Muscle layer of colon (tissue), 2 donors: ENCODE measurements around the gene ZNF593OS.

Experiments used
- H3K27ac ChIP-seq: one replicate; pipeline ENCODE4 v1.7.0; 2013; ENCODE audit warnings: low read depth, mild to moderate bottlenecking, low read length, moderate library complexity
- H3K27me3 ChIP-seq, 2 donors: one replicate each; pipeline ENCODE4 v1.7.0; 2013; ENCODE audit warnings: low read length in 2 of 2, mild to moderate bottlenecking in 2 of 2; ENCODE audit not compliant: insufficient read depth in 2 of 2, control insufficient read depth in 1 of 2
- H3K36me3 ChIP-seq: one replicate; pipeline ENCODE4 v1.7.0; 2013; ENCODE audit warnings: mild to moderate bottlenecking, low read length; ENCODE audit not compliant: insufficient read depth
- H3K4me1 ChIP-seq: one replicate; pipeline ENCODE4 v1.7.0; 2013; ENCODE audit warnings: mild to moderate bottlenecking, low read length; ENCODE audit not compliant: insufficient read depth
- H3K4me3 ChIP-seq, 2 donors: one replicate each; pipeline ENCODE4 v1.7.0; 2013; ENCODE audit warnings: low read length in 2 of 2, low read depth in 1 of 2, mild to moderate bottlenecking in 1 of 2, moderate library complexity in 1 of 2
- H3K9ac ChIP-seq: one replicate; pipeline ENCODE4 v1.7.0; 2013; ENCODE audit warnings: low read length
- H3K9me3 ChIP-seq: one replicate; pipeline ENCODE4 v1.7.0; 2013; ENCODE audit warnings: mild to moderate bottlenecking, low read length
- donor health status: abdominal sarcoma.
- donor health status: Adenocarcinoma of cecum.

The ZNF593OS gene

DNA sequence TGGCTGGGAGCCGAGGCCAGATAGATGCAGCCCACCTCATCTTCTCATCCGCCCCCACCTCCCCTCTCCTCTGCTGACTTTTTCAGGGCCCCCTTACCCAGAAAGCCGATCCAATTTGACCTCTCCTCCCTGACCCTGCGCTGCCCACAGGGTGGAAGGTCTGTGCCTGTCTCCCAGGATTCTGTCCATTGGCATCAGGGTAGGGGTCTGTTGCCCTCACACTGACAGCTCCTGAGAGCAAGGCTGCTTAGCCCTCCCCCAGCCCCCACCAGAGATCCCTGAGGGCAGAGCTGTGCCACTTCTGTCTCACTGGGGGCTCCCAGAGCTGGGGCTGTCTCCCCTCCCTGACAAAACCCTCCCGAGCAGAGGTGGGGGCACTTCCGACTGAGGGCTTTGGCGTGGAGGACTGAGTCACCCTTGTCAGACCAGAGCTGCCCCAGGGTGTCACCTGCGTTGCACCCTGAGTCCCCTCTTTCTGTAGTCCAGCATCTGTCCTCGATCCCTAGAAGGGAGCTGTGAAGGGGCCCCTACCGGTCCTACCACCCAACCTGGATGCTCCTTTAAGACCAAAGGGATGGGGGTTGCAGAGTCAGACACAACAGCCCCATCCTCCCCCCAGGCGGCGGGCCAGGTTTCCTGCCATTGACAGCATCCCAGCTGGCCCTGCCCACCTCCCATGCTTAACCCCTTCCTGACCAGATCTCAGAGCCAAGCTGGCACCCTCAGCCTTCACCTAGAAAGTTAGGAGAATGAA lies 15.2 kb downstream of the ZNF593OS start:
- no peak overlapping the region for H3K27ac ChIP-seq
- no peak overlapping the region for H3K4me3 ChIP-seq
- H3K9me3 ChIP-seq, result no peaks in the 10 kb centered on the region
- H3K27me3 ChIP-seq, result peaks cover 5 to 29% of the 10 kb centered on the region in 2 donors
- H3K36me3 ChIP-seq, result no peaks in the 10 kb centered on the region
- H3K4me1 ChIP-seq, result peaks cover 5% of the 10 kb centered on the region
- H3K9ac ChIP-seq, result no peak overlapping the region

DNA sequence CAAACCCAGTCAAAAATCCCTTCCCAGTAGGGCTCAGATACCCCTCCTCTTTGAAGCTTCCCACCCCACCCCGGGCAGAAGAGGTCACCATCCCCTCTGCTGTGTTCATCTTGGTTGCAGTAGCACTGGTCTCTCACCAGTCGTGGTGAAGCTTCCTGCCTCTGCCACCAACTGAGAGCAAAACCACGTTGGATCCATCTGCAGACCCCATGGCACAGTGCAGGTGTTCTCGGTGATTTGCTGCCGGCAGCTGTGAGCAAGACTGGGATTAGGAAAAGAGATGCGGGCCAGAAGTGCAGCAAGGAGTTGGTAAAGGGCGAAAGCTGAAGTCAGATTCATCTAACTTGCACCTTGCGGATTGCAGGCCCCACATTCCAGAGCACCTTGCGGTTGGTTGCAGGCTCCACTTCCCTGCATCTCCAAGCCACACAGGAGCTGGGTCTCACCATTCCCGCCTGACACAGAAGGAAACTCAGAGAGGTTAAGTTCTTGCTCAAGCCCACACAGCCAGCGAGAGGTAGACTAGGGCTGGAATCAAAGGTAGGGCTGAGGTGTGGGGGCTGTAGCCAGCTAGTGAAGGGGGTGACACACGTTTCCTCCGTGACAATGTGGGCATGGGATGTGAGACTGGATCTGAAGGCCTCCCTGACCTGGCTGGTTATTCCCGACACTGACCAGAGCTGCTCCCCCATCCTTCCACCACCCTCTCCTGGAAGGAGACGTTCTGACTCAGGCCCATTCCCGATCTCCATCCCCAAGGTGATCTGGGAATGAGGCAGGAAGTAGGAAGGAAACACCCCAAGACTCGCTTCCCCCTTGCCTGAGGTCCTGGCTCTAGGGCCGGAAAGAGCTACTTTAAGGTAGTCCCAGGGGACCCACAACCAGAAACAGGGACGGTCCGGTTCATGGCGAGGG lies 16.0 kb downstream of the ZNF593OS start:
- H3K9ac ChIP-seq, result no peak overlapping the region
- H3K4me3 ChIP-seq, result no peak overlapping the region

DNA sequence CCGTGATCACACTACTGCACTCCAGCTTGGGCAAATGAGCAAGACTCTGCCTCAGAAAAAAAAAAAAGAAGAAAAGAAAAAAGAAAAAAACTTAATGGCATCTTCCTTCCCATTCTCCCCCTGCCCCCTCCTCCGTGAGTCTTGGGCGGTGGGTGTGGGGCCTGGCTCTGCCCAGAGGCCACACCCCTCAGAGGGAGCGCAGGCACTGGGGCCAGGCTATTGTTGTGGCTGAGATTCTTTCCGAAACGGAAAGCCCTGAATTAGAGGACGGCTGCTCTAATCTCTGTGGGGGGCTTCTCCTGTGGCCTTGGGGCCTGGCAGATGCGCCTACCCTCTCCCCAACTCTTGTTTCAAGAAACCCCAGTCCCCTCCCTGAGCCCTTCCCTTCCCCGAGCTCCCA lies 16.9 kb downstream of the ZNF593OS start:
- H3K27me3 ChIP-seq, result peaks cover 5 to 23% of the 10 kb centered on the region in 2 donors
- no peak overlapping the region for H3K4me3 ChIP-seq
- H3K9ac ChIP-seq, result no peak overlapping the region
- no peaks in the 10 kb centered on the region for H3K9me3 ChIP-seq
- H3K36me3 ChIP-seq, result no peaks in the 10 kb centered on the region
- no peaks in the 10 kb centered on the region for H3K4me1 ChIP-seq
- no peak overlapping the region for H3K27ac ChIP-seq

More for the DNA sequence above, 16.0 kb downstream of the ZNF593OS start:
- H3K27me3 ChIP-seq, result peaks cover 5 to 23% of the 10 kb centered on the region in 2 donors
- no peaks in the 10 kb centered on the region for H3K36me3 ChIP-seq
- H3K4me1 ChIP-seq, result no peaks in the 10 kb centered on the region
- no peaks in the 10 kb centered on the region for H3K9me3 ChIP-seq
- H3K27ac ChIP-seq, result no peak overlapping the region

DNA sequence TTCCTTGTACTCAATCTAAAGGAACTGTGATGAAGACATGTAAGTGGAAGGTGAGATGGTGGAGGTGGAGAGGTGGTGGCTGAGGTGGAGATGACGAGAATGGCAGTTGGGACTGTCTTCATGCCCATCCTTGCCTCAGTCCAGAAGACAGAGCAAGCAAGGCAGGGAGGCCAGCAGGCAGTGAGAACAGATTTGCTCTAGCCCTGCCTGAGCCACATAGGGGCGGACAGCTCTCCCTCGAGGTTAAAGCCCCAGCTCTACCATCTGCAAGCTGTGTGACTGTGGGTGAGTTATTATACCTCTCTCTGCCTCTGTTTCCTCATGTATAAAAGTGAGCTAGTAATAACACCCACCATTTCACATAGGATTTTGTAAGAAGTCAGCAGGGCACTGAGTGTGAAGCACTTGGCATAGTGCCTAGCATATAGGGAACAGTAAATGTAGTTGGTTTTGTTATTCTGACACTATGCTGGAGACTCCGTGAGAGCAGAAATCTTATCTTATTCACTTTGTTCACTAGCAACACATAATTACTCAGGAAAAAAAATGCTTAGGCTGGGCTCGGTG lies 17.6 kb downstream of the ZNF593OS start:
- no peaks in the 10 kb centered on the region for H3K9me3 ChIP-seq
- no peak overlapping the region for H3K4me3 ChIP-seq
- H3K27me3 ChIP-seq, result peaks cover 5 to 19% of the 10 kb centered on the region in 2 donors
- H3K36me3 ChIP-seq, result no peaks in the 10 kb centered on the region
- H3K4me1 ChIP-seq, result no peaks in the 10 kb centered on the region
- no peak overlapping the region for H3K27ac ChIP-seq
- no peak overlapping the region for H3K9ac ChIP-seq

DNA sequence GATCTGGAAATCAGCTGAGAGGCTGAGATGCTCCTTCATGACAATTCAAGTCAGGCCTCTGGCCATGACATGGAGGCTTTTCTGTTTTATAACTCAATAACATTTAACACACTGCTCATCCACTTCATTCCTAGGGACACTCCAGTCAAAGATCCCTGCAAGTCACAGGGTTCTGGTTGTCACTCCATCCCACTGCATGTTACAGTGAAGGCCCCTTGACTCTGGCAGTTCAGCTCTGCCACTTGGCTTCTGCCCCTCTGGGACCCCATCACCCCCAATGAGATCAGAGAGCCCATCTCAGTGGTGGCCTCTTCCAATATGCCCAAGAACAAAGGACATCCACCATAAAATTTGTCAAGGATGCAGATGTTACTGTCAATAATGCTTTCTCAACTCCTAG lies 22.7 kb downstream of the ZNF593OS start:
- H3K36me3 ChIP-seq, result no peaks in the 10 kb centered on the region
- H3K4me1 ChIP-seq, result no peaks in the 10 kb centered on the region
- H3K9me3 ChIP-seq, result no peaks in the 10 kb centered on the region
- no peaks in the 10 kb centered on the region for H3K27me3 ChIP-seq
- H3K27ac ChIP-seq, result no peak overlapping the region
- no peak overlapping the region for H3K9ac ChIP-seq
- no peak overlapping the region for H3K4me3 ChIP-seq

- Histone ChIP-seq H3K27ac (no peak overlapping the region), H3K27me3 (no peaks in the 10 kb centered on the region), H3K4me1 (no peaks in the 10 kb centered on the region), H3K36me3 (no peaks in the 10 kb centered on the region), H3K9ac (no peak overlapping the region), H3K9me3 (no peaks in the 10 kb centered on the region), H3K4me3 (no peak overlapping the region)
Measured at GRCh38 chr1:26145960-26146294, 25.7 kb downstream of the ZNF593OS start.

- H3K27ac ChIP-seq, result no peak overlapping the region
Measured at GRCh38 chr1:26145041-26145959, 26.3 kb downstream of the ZNF593OS start.

DNA sequence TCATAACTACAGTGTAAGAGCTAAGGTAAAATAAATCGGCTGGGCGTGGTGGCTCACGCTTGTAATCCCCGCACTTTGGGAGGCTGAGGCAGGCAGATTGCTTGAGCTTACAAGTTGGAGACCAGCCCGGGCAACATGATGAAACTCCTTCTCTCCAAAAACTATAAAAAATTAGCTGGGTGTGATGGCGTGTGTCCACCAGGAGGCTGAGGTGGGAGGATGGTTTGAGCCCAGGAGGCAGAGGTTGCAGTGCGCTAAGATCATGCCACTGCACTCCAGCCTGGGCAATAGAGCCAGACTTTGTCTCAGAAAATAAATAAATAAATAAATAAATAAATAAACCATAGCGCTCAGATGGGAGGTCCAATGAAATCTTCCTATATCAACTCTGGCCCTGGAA lies 29.5 kb downstream of the ZNF593OS start:
- H3K4me1 ChIP-seq, result no peaks in the 10 kb centered on the region
- H3K9me3 ChIP-seq, result no peaks in the 10 kb centered on the region
- no peak overlapping the region for H3K4me3 ChIP-seq
- H3K27me3 ChIP-seq, result no peaks in the 10 kb centered on the region
- H3K27ac ChIP-seq, result no peak overlapping the region
- no peak overlapping the region for H3K9ac ChIP-seq
- no peaks in the 10 kb centered on the region for H3K36me3 ChIP-seq

More at GRCh38 chr1:26145041-26145959, 26.3 kb downstream of the ZNF593OS start:
- Histone ChIP-seq H3K9ac (no peak overlapping the region), H3K9me3 (no peaks in the 10 kb centered on the region), H3K36me3 (no peaks in the 10 kb centered on the region), H3K4me1 (no peaks in the 10 kb centered on the region), H3K27me3 (no peaks in the 10 kb centered on the region), H3K4me3 (no peak overlapping the region)

DNA sequence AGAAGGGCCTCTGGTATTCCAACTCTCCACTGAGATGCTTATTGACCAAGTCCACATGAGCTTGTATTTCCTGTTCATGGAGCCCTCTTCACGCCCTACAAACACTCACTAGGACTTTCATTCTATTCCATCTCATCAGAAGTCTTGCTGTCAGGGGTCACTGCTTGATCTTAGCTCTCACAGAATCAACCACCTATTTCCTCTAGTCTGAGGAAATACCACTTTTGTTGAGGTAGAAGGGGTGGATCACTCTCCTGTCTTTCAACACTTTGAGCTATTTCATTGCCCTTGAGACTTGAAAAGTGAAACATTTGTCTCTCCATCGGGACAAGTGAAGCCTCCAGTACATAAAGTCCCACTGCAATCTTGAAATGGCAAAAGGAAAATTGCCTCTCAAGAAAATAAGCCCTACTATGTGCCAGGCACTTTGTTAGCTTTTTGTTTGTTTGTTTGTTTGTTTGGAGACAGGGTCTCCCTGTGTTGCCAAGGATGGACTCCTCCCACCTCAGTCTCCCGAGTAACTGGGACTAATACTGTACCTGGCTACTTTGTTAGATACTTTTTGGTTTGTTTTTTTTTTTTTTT lies 32.6 kb downstream of the ZNF593OS start:
- no peak overlapping the region for H3K27ac ChIP-seq
- no peaks in the 10 kb centered on the region for H3K36me3 ChIP-seq
- no peak overlapping the region for H3K4me3 ChIP-seq
- no peaks in the 10 kb centered on the region for H3K27me3 ChIP-seq
- H3K9ac ChIP-seq, result no peak overlapping the region
- H3K4me1 ChIP-seq, result no peaks in the 10 kb centered on the region
- no peaks in the 10 kb centered on the region for H3K9me3 ChIP-seq

DNA sequence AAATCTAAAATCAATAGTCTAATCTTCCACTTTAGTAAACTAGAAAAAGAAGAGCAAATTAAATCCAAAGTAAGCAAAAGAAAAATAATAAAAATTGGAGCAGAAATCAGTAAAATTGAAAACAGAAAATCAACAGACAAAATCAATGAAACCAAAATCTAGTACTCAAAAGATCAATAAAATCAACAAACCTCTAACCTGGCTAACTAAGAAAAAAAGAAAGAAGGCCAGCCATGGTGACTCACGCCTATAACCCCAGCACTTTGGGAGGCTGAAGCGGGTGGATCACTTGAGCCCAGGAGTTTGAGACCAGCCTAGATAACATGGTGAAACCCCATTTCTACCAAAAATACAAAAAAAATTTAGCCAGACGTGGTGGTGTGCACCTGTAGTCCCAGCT lies 37.2 kb downstream of the ZNF593OS start:
- Histone ChIP-seq H3K9ac (no peak overlapping the region), H3K27ac (no peak overlapping the region), H3K4me1 (no peaks in the 10 kb centered on the region), H3K4me3 (no peak overlapping the region), H3K36me3 (no peaks in the 10 kb centered on the region), H3K27me3 (no peaks in the 10 kb centered on the region), H3K9me3 (no peaks in the 10 kb centered on the region)
